ENCODE measurements around the gene TRIM66.

TRIM66 gene

DNA sequence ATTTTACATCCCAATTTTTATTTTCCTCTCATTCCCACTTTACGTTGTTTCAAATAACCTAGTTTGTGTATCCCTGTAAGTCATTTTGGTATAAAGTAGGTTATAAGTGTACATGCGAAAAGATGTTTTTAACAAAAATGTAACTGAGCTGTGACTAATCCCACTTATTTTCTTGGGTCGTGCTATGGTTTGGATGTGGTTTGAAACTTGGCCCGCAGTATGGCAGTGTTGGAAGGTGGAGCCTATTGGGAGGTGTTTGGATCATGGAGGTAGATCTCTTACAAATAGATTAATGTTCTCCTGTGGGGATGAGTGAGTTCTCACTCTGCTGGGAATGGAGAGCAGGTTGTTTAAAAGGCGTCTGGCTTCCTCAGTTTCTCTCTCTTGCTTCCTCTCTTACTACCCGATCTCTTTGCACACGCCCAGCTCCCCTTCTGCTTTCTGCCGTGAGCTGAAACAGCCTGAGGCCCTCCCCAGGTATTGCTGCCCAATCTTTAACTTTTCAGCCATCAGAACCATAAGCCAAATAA, 7.3 kb upstream of the TRIM66 start:
- peak overlapping the region in 6 of 10 experiments; percentile 59 to 72 (median 63); a peak in 7 of 20 replicates for H3K4me3 ChIP-seq
- TF ChIP-seq Cebpa-rat (IDR thresholded peaks at IDR 0.05) = no peak
- H3K4me1 ChIP-seq = peaks cover 53 to 86% (median 81%) of the 10 kb centered on the region in 10 experiments
- no peak overlapping the region for H3K27ac ChIP-seq
- H3K4me2 ChIP-seq = peak overlapping the region in 10 of 11 experiments; percentile 90 to 99 (median 96); a peak in 18 of 22 replicates
- no peak overlapping the region for H3K9ac ChIP-seq
- H3K9me3 ChIP-seq (replicated peaks in 1 of 11) = no peaks in the 10 kb centered on the region
- H3K27me3 ChIP-seq = no peaks in the 10 kb centered on the region
- H4K20me1 ChIP-seq = peaks cover 11 to 98% (median 36%) of the 10 kb centered on the region in 11 experiments; a peak in 20 of 22 replicates
- H3K36me3 ChIP-seq = peaks cover 26 to 89% (median 63%) of the 10 kb centered on the region in 11 experiments

DNA sequence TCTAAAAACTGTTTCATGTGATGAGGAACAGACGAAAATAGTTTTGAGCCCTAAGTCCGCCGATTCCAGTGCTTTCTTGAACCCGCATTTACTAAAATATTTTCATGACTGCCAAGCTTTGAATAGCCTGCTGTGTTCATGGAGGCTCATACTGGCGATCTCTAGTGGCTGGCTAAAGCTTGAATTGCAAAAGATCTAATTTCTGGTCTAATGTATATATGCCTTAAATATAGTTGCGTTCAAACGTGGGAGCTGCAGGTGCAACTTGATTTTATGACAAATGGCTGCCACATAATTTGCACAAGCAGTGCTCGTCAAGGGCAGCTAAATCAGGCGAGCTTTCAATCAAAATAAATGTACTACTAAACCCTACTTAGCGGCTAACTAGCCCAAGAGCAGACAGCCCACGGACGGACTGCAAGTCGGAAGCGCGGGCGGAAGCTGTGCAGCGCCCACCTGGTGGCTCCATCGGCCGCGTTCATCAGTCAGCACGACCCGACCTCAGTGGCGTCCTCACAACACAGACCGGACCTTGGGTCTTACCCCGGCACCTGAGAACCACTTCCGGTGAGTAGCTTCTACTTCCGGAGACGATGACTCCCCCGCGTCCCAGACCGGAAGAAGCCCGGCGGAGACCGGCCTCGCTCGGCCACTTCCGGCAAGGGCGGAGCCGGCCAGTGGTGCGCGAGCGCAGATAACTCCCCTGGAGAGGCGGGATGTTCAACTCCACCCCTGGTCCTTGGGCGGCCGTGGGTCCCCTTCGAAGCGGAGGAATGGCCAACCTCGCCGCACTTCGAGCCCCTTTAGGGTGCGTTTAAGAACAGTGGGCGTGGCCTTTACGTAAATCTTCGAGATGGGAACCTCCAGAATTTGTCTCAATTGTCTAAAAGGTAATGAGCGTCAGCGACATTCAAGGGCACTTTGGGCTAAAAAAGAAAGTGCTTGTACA, 6.2 kb upstream of the TRIM66 start:
- H3K9me3 ChIP-seq (replicated peaks in 1 of 11) = no peaks in the 10 kb centered on the region
- H4K20me1 ChIP-seq = peaks cover 20 to 98% (median 47%) of the 10 kb centered on the region in 11 experiments; a peak in 20 of 22 replicates
- H3K4me3 ChIP-seq = peak overlapping the region; percentile 49 to 72 (median 62)
- peak overlapping the region; percentile 42 to 77 (median 66); a peak in 21 of 22 replicates for H3K27ac ChIP-seq
- peak overlapping the region; percentile 90 to 99 (median 96) for H3K4me2 ChIP-seq
- no peaks in the 10 kb centered on the region for H3K27me3 ChIP-seq
- no peak for TF ChIP-seq Cebpa-rat (IDR thresholded peaks at IDR 0.05)
- H3K4me1 ChIP-seq = peaks cover 64 to 89% (median 83%) of the 10 kb centered on the region in 10 experiments
- peaks cover 37 to 89% (median 72%) of the 10 kb centered on the region in 11 experiments for H3K36me3 ChIP-seq
- H3K9ac ChIP-seq = peak overlapping the region; percentile 41 to 79 (median 70)

DNA sequence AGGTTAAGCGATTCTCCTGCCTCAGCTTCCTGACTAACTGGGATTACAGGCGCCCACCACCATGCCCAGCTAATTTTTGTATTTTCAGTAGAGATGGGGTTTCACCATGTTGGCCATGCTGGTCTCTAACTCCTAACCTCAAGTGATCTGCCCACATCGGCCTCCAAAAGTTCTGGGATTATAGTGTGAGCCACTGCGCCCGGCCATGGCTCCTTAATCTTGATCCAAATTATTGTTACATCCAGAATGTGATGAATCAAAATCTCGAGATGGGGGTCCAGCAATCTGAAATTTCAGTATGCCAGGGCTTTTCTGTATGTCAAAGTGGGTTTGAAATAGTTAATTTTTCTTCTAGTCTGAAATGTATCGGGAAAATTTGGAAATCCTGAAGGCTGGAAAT, 3.9 kb upstream of the TRIM66 start:
- Histone ChIP-seq H3K4me3 (peak overlapping the region in 6 of 10 experiments; percentile 72 to 100 (median 92); a peak in 3 of 20 replicates), H3K9ac (peak overlapping the region in 6 of 11 experiments; percentile 22 to 100 (median 98); a peak in 5 of 22 replicates), H3K4me2 (peak overlapping the region in 10 of 11 experiments; percentile 90 to 99 (median 96); a peak in 20 of 22 replicates), H4K20me1 (peaks cover 22 to 82% (median 46%) of the 10 kb centered on the region in 11 experiments; a peak in 20 of 22 replicates), H3K36me3 (peaks cover 41 to 73% (median 64%) of the 10 kb centered on the region in 11 experiments), H3K27me3 (no peaks in the 10 kb centered on the region), H3K4me1 (peaks cover 59 to 72% (median 67%) of the 10 kb centered on the region in 10 experiments), H3K27ac (peak overlapping the region in 4 of 11 experiments; percentile 1 to 36 (median 12); a peak in 1 of 22 replicates), H3K9me3 (replicated peaks in 1 of 11) (no peaks in the 10 kb centered on the region)
- TF ChIP-seq Cebpa-rat (IDR thresholded peaks at IDR 0.05) = no peak

DNA sequence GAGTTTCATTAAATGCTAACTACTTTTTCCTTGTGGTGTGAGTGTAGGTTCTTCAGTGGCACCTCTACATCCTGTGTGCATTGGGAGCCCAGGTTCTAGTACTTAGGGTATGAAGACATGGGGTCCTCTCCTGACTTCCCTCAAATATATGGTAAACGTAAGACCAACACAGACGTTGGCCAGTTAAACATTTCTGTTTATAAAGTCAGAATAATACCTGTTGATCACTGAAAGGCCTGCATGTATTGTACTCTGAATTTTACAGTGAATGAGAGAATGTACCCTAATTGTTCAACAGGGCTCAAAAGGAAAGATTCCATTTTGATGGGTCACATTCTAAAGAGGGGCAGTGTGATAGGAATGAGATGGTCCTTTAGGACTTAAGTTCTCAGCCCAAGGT, 3.4 kb upstream of the TRIM66 start:
- Histone ChIP-seq H3K36me3 (peaks cover 41 to 69% (median 59%) of the 10 kb centered on the region in 11 experiments), H3K4me2 (peak overlapping the region; percentile 90 to 99 (median 96)), H3K27ac (peak overlapping the region in 3 of 11 experiments; percentile 36 to 99 (median 99); a peak in 3 of 22 replicates), H3K4me1 (peaks cover 58 to 72% (median 67%) of the 10 kb centered on the region in 10 experiments), H4K20me1 (peaks cover 22 to 78% (median 46%) of the 10 kb centered on the region in 11 experiments; a peak in 20 of 22 replicates), H3K9me3 (replicated peaks in 1 of 11) (no peaks in the 10 kb centered on the region), H3K4me3 (peak overlapping the region in 8 of 10 experiments; percentile 83 to 100 (median 94); a peak in 13 of 20 replicates), H3K9ac (peak overlapping the region in 8 of 11 experiments; percentile 98 to 100 (median 99); a peak in 15 of 22 replicates), H3K27me3 (no peaks in the 10 kb centered on the region)
- TF ChIP-seq Cebpa-rat (IDR thresholded peaks at IDR 0.05) = no peak

DNA sequence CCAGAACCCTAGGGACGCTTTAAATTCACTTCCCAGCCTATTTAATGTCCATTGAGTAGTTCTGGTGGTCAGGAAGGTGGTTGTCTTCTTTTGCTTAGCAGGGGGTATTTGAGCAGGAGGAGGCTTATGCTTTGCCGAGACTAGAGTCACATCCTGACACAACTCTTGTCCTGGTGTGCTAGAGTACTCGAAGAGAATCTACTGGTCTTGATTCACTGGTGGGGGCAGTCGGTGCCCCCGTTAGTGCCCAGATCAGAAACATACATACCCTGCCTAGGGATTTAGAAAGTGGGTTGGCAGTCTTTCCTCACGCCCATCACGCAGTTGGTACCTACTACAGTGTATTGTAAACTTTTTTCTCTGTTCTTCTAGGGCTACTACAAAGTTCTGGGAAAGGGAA, 2.8 kb upstream of the TRIM66 start:
- H3K9me3 ChIP-seq (replicated peaks in 1 of 11) = no peaks in the 10 kb centered on the region
- H3K4me2 ChIP-seq = peak overlapping the region; percentile 90 to 99 (median 96)
- H3K9ac ChIP-seq = peak overlapping the region; percentile 97 to 100 (median 99); a peak in 21 of 22 replicates
- peaks cover 22 to 72% (median 46%) of the 10 kb centered on the region in 11 experiments; a peak in 20 of 22 replicates for H4K20me1 ChIP-seq
- peaks cover 58 to 71% (median 67%) of the 10 kb centered on the region in 10 experiments for H3K4me1 ChIP-seq
- no peak for TF ChIP-seq Cebpa-rat (IDR thresholded peaks at IDR 0.05)
- peak overlapping the region in 9 of 10 experiments; percentile 83 to 100 (median 92); a peak in 17 of 20 replicates for H3K4me3 ChIP-seq
- H3K36me3 ChIP-seq = peaks cover 41 to 64% (median 54%) of the 10 kb centered on the region in 11 experiments
- peak overlapping the region in 4 of 11 experiments; percentile 36 to 99 (median 69); a peak in 7 of 22 replicates for H3K27ac ChIP-seq
- no peaks in the 10 kb centered on the region for H3K27me3 ChIP-seq

DNA sequence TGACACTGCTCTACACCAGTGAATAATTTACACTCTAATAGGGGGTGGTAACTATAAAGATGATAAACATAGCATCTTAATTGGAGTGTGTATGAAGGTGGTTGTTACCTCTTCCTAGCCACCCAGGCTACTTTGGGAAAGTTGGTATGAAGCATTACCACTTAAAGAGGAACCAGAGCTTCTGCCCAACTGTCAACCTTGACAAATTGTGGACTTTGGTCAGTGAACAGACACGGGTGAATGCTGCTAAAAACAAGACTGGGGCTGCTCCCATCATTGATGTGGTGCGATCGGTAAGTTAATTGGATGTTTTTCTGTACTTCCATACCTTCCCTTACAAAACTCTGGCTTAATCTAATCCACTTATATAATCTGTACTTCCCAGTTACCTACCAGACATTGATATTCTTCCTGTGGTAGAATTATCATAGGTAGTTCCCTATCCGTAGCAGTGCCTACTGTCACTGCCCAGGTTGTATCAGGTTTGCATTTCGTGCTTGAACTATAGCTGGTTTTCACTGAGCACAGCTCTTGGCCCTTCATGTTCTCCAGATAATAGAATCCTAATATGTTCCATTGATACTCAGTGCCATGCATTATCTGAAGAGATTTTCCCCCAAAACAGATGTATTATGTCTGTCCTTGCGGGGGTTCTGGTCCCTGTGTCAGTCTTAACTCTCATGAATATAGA, 2.3 kb upstream of the TRIM66 start:
- Histone ChIP-seq H3K4me1 (peaks cover 55 to 68% (median 63%) of the 10 kb centered on the region in 10 experiments), H3K4me3 (peak overlapping the region; percentile 83 to 100 (median 92)), H4K20me1 (peaks cover 22 to 67% (median 46%) of the 10 kb centered on the region in 11 experiments; a peak in 20 of 22 replicates), H3K4me2 (peak overlapping the region; percentile 90 to 99 (median 96)), H3K27me3 (no peaks in the 10 kb centered on the region), H3K27ac (peak overlapping the region in 9 of 11 experiments; percentile 97 to 100 (median 99); a peak in 12 of 22 replicates), H3K9ac (peak overlapping the region; percentile 97 to 100 (median 99)), H3K36me3 (peaks cover 39 to 58% (median 48%) of the 10 kb centered on the region in 11 experiments), H3K9me3 (replicated peaks in 1 of 11) (no peaks in the 10 kb centered on the region)
- no peak for TF ChIP-seq Cebpa-rat (IDR thresholded peaks at IDR 0.05)

DNA sequence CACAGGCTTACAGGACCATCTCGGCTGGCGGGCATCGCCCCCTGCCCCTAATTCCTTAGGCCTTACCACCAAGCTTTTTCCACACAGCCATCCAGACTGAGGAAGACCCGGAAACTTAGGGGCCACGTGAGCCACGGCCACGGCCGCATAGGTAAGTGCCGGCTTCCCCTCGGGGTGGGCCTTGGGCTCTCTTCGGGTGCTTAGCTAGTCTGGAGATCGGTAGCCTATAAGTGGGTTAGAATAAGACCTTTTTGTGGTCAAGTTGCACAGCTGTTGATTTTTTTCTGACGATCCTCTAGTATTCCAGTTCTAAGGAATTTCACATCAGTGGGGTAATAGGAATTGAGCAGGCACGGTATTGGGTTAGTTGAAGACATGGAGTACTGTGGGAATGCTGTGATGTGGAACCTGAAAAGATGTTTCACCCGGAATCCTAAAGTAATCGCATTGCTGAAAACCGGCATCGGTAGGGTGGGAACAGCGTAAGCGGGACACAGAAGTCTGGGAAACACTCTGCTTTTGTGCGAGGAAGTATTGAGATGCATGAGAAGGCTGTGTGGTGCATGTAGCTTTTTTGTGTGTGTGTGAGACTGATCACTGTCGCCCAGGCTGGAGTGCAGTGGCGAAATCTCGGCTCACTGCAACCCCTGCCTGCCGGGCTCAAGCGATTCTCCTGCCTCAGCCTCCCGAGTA, 796 bp upstream of the TRIM66 start:
- H3K4me3 ChIP-seq = peak overlapping the region; percentile 83 to 100 (median 92)
- H3K36me3 ChIP-seq = peaks cover 40 to 60% (median 47%) of the 10 kb centered on the region in 11 experiments
- peak overlapping the region; percentile 97 to 100 (median 99) for H3K9ac ChIP-seq
- H4K20me1 ChIP-seq = peaks cover 22 to 52% (median 46%) of the 10 kb centered on the region in 11 experiments; a peak in 20 of 22 replicates
- H3K9me3 ChIP-seq (replicated peaks in 1 of 11) = no peaks in the 10 kb centered on the region
- peak overlapping the region; percentile 90 to 99 (median 96) for H3K4me2 ChIP-seq
- TF ChIP-seq Cebpa-rat (IDR thresholded peaks at IDR 0.05) = no peak
- H3K27ac ChIP-seq = peak overlapping the region; percentile 97 to 100 (median 99)
- H3K4me1 ChIP-seq = peaks cover 47 to 54% (median 52%) of the 10 kb centered on the region in 10 experiments
- no peaks in the 10 kb centered on the region for H3K27me3 ChIP-seq

All from BLaER1 treated with 17β-estradiol and CSF1 and Interleukin-3, amounts not matched to agents 10 nM and 100 nM (cell line).